Osteocyte (in vitro differentiated cells): ENCODE data around the gene ACOX1. TPM values are rescaled to one million over a fixed set of nuclear protein-coding genes. Genes with fewer than 3 reads are reported as not detected.

Experiments used
- DNase-seq: peaks from one replicate; pipeline ENCODE4 v3.0.0; 2021; ENCODE audit warnings: mixed read lengths; ENCODE audit not compliant: unreplicated experiment; ENCODE audit errors: extremely low spot score
- H3K27ac Mint-ChIP-seq: one replicate; pipeline ENCODE4 v1.8.0; 2021; ENCODE audit warnings: mild to moderate bottlenecking, mixed read lengths; ENCODE audit not compliant: unreplicated experiment
- H3K27me3 Mint-ChIP-seq: one replicate; pipeline ENCODE4 v1.8.0; 2021; ENCODE audit warnings: mixed read lengths; ENCODE audit not compliant: unreplicated experiment
- H3K36me3 Mint-ChIP-seq: one replicate; pipeline ENCODE4 v1.8.0; 2021; ENCODE audit warnings: mixed read lengths; ENCODE audit not compliant: unreplicated experiment
- H3K4me1 Mint-ChIP-seq: one replicate; pipeline ENCODE4 v1.8.0; 2021; ENCODE audit warnings: mixed read lengths; ENCODE audit not compliant: unreplicated experiment
- H3K4me3 Mint-ChIP-seq: one replicate; pipeline ENCODE4 v1.8.0; 2021; ENCODE audit warnings: mild to moderate bottlenecking, moderate library complexity, mixed read lengths; ENCODE audit not compliant: unreplicated experiment
- H3K9me3 Mint-ChIP-seq: one replicate; pipeline ENCODE4 v1.8.0; 2021; ENCODE audit warnings: mixed read lengths; ENCODE audit not compliant: unreplicated experiment
- CTCF ChIP-seq: fragments of 200-600 bp; sonication (generic); IDR thresholded peaks from 2 replicates; pipeline ENCODE4 v1.5.0; 2021; ENCODE audit warnings: antibody characterized with exemption, mild to moderate bottlenecking, moderate library complexity
- total RNA-seq: library from RNA; stranded (reverse); gene quantifications from 2 replicates; pipeline ENCODE4 v1.2.1, GENCODE V29; 2021

The ACOX1 gene
- total RNA-seq, 1 donor from 2014 or later, result 48.0 TPM

GRCh38 chr17:76003915-76004314, 24.9 kb upstream of the ACOX1 start:
- H3K27ac Mint-ChIP-seq, result no peak overlapping the region
- H3K9me3 Mint-ChIP-seq, result no peaks in the 10 kb centered on the region

GRCh38 chr17:76002100-76002499, 23.1 kb upstream of the ACOX1 start:
- no peak overlapping the region for H3K4me3 Mint-ChIP-seq

More at GRCh38 chr17:76003915-76004314, 24.9 kb upstream of the ACOX1 start:
- H3K36me3 Mint-ChIP-seq, result peaks cover 3% of the 10 kb centered on the region
- H3K4me3 Mint-ChIP-seq, result no peak overlapping the region
- DNase-seq, result no peak
- TF ChIP-seq CTCF, result no peak
- peaks cover 15% of the 10 kb centered on the region for H3K4me1 Mint-ChIP-seq
- H3K27me3 Mint-ChIP-seq, result no peaks in the 10 kb centered on the region

GRCh38 chr17:76000755-76001521, 22.0 kb upstream of the ACOX1 start, which contains the start of gene CDK3:
Gene CDK3 (plus strand): TSS chr17:76000855. CDS start chr17:76001426, 571 bp downstream.
- no peak for TF ChIP-seq CTCF
- Mint-ChIP-seq H3K36me3 (peaks cover 3% of the 10 kb centered on the region), H3K27me3 (no peaks in the 10 kb centered on the region), H3K9me3 (no peaks in the 10 kb centered on the region), H3K27ac (no peak within 1 kb of the TSS), H3K4me3 (no peak within 1 kb of the TSS), H3K4me1 (peaks cover 25% of the 10 kb centered on the region)
- no peak for DNase-seq

More at GRCh38 chr17:76002100-76002499, 23.1 kb upstream of the ACOX1 start:
- no peak for DNase-seq
- no peaks in the 10 kb centered on the region for H3K9me3 Mint-ChIP-seq
- H3K27ac Mint-ChIP-seq, result no peak overlapping the region
- no peaks in the 10 kb centered on the region for H3K27me3 Mint-ChIP-seq
- peaks cover 18% of the 10 kb centered on the region for H3K4me1 Mint-ChIP-seq
- no peak for TF ChIP-seq CTCF
- H3K36me3 Mint-ChIP-seq, result peaks cover 3% of the 10 kb centered on the region

GRCh38 chr17:76000016-76000754, 21.2 kb upstream of the ACOX1 start:
- Mint-ChIP-seq H3K9me3 (no peaks in the 10 kb centered on the region), H3K36me3 (peaks cover 3% of the 10 kb centered on the region), H3K4me1 (peaks cover 18% of the 10 kb centered on the region), H3K27me3 (no peaks in the 10 kb centered on the region), H3K4me3 (no peak overlapping the region), H3K27ac (no peak overlapping the region)
- TF ChIP-seq CTCF, result peak; percentile 61
- DNase-seq, result peak; percentile 86

GRCh38 chr17:75998327-75998795, 19.4 kb upstream of the ACOX1 start:
- no peak overlapping the region for H3K4me3 Mint-ChIP-seq
- H3K9me3 Mint-ChIP-seq, result no peaks in the 10 kb centered on the region
- no peaks in the 10 kb centered on the region for H3K27me3 Mint-ChIP-seq
- peaks cover 6% of the 10 kb centered on the region for H3K36me3 Mint-ChIP-seq
- no peak overlapping the region for H3K27ac Mint-ChIP-seq
- no peak for DNase-seq
- no peak for TF ChIP-seq CTCF
- peaks cover 10% of the 10 kb centered on the region for H3K4me1 Mint-ChIP-seq
